M059J (cell line): ENCODE results near the gene COPG2. TPM values are rescaled to one million over a fixed set of nuclear protein-coding genes. Genes with fewer than 3 reads are reported as not detected.
A peak's percentile ranks its signal among the peaks of the same experiment; 100 is the strongest.
"Not testable (repeated sequence)": the region's sequence is repeated elsewhere in the genome, so short reads cannot be mapped to it uniquely, and the experiment has no call there.

Experiments
- DNase-seq: peaks from one replicate; pipeline ENCODE4 v3.0.0-alpha.2; 2012; ENCODE audit warnings: low read depth
- total RNA-seq: library from RNA; depleted of rRNA; stranded (reverse); fragments of >200 nt; shearing (Covaris generic); gene quantifications from 2 replicates; pipeline ENCODE4 v1.2.3, GENCODE V29; 2014

The COPG2 gene
- total RNA-seq, 1 experiment from 2014 or later = 50.1 TPM

DNA sequence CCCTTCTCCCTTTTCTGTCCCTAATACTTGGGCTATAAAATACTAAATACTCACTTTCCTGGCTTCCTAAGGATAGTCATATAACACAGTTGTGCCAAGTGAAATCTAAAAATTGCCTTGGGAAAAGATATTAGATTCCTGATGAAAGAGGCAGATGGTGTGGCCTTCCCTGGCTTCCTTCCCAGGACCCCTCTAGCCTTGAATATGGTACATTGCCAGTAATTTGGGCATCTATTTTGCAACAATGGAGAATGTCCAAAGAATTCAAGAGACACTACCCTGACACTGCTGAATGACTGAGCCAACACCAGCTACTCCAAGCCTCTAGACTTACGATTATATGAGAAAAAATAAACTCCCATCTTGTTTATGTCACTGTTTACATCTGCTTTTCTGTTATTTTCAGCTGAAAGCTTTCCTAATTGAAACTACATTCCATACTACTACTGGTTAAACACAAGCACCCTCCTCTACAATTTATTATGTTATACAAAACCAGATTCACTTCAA lies 17.9 kb downstream of the COPG2 start:
- DNase-seq = no peak

DNA sequence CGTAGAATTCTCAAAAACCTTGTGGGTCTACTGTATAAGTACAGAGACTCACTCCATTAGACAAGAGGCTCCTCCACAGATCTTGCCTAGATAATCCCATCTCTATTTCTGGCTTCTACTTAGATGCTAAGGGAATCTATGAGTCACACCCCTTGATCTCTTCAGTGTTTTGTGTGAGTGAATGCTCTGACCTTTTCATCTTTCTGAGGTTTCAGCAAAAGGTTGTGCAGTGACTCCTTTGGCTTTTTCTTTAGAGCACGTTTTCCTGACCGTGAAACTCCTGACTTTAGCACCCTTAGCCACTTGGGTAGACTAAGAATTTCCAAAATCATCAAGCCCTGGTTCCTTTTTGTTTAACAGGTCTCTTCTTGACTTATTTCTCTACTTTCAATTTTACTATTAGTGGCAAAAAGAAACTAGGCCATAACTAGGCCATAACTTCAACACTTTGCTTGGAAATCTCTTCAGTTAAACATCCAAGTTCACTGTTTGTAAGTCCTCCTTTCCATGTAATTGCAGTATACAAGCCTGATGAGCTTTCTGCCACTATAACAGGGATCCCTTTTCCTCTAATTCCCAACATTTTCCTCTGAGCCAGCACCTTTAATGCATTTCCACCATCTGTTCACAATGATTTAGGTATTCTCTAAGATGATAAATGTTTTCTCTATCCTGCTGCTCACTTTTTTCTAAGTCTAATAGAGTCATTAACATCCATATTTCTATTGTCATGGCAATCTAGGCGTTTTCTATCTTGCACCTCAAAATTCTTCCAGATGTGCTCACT lies 19.4 kb downstream of the COPG2 start:
- DNase-seq = peak; percentile 93

DNA sequence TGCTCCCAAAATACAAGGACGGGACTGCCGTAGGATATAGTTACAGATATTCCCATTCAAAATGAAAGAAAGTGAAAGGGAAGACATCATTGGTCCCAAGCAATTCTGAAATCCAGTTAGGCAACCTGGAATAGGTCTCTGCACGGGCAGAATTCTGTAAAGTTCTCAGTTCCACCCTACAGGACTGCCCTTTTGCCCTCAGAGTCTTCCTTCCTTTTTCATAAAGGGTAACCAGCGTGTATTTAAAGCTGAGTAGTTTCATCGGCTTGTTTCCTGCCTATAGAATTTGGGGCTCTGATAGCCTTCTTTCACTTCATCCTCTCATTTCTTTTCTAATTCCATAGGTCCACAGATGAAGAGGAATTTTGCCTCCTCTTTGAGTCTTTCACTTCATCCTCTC lies 20.0 kb downstream of the COPG2 start:
- DNase-seq = no peak

DNA sequence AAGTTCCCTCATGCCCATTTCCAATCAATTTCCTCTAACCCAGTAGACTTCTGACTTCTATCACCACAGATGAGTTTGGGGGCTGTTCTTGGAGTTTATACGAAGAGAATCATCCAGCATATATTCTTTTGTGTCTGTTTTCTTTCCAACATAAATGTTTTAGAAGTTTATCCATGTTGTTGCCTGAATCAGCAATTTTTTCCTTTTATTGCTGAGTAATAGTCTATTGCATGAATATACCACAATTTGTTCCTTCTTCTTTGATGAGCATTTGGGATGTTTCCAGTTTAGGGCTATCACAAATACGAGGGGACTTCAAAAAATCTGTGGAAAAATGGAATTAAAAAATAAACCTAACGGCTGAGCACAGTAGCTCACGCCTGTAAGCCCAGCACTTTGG lies 26.2 kb downstream of the COPG2 start:
- no peak for DNase-seq

DNA sequence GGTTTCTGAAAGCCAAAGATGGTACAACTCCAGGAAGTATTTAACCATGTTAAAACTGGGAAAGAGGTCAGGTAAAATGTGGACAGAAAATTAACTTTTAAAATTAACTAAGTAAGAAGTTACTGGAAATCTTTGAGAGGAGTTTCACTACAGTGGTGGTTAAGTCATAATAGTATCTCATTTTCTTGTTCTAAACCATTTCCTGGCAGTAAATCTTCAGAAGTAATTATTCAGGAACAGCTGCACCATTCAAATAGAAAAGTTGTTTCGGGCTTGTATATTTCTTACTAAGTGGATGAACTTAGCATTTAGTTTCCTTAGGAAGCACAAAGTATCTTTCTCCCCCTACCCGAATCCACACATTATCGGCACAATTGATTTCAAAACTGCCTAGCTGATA lies 27.1 kb downstream of the COPG2 start:
- DNase-seq = no peak

DNA sequence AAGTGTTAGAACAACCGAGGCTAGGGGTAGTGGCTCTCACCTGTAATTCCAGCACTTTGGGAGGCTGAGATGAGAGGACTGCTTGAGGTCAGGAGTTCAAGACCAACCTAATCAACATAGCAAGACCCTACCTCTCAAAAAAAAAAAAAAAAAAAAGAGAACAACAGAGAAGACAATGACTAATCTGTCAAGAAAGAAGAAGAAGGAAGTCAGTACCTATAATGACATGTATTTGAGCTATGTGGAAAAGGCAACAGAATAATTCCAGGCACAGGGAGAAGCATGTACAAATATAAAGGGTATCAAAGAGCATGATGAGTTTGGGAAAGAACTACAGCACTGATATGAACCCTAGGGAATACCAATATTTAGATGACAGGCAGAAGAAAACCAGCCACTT lies 27.5 kb downstream of the COPG2 start:
- no peak for DNase-seq

DNA sequence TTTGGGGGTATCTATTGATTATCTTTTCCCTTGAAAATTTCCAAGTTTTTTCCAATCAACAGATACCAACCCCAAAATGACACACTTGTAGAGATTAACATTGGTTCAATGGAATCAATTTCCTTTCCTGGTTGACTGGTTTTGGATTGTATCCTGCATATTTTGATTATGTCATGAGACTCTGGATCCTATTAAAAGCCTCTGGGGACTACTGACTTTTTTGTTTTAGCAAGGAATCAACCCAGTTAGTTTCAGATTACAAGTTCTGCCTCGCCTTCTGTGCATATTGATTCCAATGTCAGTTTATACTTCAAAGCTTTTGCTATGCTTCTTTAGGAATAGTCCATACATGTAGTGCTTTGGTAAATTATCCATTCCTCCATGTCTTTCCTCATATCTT lies 29.2 kb downstream of the COPG2 start:
- no peak for DNase-seq

DNA sequence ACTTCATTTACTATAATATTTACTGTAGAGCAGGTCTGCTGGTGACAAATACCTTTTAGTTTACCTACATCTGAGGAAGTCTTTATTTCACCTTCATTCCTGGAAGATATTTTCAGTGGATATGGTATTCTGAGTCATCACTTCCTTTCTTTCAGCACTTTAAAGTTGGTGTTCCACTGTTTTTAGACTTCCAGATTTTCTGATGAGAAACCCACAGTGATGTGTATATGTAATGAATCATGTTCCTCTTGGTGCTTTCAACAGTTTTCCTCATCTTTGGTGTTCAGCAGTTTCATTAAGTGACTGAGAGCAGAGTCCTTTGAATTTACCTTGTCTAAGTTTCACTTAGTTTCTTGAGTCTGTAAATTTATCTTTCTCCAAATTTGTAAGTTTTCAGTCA lies 36.4 kb downstream of the COPG2 start:
- peak; percentile 84 for DNase-seq

DNA sequence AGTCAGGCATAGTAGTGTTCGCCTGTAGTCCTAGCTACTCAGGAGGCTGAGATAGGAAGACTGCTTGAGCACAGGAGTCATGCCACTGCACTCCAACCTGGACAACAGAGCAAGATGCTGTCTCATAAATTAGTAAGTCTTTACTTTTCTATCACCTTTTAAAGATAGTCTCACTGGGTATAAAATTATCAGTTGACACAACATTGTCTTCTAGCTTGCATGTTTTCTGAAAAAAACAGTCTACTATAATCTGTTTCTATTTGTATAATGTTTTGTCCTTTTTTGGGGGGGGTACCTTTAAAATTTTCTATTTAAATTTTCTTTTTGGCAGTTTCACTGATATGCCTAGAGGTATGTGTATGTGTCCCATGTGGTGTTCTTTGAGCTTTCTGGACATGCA lies 39.6 kb downstream of the COPG2 start:
- DNase-seq = no peak

DNA sequence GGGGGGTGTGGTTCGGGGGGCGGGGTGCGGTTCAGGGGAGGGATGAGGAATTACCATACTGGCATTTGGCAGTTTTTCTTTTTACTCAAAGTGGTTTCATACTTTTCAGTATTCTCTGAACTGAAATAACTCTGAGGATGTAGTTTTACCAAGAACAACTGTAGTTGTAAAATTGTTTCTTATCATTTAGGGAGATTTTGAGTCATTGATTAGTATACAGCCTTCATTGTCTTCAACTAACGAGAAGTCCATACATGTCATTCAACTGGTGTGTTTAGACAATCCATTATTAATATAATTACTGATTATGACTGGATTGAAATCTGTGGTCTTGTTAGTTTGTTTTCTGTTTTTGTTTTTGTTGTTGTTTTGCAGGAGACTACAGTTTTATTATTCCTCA lies 40.8 kb downstream of the COPG2 start:
- DNase-seq = no peak

DNA sequence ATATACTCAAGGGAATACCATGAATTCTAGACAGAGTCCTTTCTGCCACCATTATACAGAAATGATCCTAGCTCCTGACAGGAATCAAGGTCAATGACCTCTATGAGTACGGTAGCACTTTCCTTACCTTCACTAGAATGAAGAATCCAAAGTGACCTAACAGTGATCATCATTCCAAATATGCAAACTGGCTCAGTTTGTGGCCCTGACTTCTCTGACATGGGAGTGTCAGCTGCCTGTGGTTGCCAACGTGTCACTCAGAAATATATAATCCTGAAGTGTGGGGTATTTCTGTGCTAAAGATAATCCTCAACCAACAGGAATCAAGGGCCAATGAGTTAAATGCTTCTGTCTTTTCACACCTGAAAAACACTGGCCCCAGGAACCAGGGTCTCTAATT lies 45.7 kb downstream of the COPG2 start:
- peak; percentile 14 for DNase-seq

DNA sequence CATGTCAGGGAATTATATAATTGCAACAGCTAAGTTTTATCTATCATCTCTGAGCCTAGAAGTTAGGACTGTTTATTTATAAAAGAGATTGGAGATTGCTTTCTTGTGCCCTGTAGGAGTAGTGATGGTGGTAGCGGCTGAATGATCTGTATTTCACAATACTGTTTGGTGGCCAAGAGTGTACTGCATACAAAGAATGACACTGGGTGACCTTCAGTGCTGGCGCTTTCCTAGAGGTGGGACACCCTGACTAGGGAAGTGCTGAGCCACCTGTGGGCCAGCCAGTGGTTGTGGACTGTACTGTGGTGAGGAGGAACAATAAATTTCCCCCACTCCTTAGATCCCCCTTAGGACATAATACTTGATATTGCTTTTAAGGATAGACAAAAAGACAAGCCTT lies 53.0 kb downstream of the COPG2 start:
- no peak for DNase-seq

DNA sequence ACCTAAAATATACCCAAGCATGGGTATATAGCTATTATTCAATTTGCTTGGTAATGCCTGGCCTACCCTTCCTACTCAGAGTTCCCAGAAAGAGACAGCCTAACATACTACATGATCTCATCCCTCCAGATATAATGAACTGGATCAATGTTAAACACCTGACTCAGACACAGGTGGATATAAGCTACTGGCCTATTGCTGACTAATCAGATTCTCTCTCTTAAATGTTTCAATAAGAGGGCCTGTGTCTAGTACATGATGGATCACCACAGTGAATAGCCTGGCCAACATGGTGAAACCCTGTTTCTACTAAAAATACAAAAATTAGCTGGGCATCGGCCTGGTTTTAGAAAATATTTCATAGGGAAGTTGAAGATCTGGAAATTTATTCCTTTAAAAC lies 54.1 kb downstream of the COPG2 start:
- DNase-seq = no peak

DNA sequence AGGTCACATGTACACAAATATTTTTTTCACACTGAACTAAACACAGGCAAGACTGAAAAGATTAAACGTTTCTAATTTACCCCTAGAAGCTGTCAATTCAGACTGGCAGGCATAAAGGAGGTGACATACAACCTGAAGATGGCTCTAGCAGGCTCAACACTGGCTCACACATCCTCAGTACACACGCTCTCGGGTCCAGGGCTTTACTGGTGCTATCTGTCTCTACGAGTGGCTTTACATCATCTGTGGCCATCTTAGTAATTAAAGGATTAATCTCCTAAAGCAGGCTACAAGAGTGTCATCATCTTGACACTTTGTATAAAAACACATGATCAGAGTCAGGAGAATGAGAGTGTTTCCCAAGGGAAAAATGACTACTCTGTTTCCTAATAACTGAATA lies 57.3 kb downstream of the COPG2 start:
- no peak for DNase-seq

DNA sequence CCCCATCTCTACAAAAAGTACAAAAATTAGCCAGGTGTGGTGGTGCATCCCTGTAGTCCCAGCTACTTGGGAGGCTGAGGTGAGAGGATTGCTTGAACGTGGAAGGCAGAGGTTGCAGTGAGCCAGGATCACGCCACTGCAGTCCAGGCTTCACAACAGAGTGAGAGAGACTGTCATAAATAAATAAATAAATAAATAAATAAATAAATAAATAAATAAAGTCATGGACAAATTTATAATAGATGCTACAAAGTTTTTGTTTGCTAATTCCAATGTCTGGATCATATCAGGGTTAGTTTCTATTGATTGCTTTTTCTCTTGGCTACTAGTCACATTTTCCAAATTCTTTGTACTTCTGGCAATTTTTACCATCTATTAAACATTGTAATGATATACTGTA lies 61.5 kb downstream of the COPG2 start:
- DNase-seq = not testable (repeated sequence)

DNA sequence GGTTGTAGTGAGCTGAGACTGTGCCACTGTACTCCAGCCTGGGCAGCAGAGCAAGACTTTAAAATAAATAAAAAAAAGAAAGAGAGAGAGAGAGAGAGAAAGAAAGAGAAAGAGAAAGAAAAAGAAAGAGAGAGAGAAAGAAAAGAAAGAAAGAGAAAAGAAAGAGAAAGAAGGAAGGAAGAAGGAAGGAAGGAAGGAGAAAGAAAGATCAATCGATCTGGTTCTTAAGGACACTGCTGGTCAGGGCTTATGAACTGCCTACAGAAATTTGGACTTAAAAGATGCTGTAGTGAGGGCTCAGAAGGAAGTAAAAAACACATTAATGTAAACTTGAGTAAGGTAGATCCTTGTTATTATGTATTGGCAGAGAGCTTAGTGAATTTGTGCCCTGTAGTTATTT lies 62.4 kb downstream of the COPG2 start:
- no peak for DNase-seq

DNA sequence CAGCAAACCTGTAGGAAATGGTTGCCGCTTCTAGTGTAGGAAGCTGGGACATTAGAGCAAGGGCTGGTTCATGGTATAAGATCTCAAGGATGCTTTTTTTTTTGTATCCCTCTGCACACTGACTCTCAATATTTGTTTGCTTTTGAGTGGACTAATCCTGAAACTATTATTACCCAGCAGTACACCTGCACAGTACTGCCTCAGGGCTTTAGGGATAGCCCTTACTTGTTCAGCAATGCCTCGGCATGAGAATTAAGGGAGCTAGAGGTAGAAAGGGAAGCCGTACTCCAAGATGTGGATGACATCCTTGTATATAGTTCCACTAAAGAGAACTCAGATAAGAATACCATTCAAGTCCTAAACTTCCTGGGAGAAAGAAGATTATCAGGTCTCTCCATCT lies 70.5 kb downstream of the COPG2 start:
- no peak for DNase-seq

DNA sequence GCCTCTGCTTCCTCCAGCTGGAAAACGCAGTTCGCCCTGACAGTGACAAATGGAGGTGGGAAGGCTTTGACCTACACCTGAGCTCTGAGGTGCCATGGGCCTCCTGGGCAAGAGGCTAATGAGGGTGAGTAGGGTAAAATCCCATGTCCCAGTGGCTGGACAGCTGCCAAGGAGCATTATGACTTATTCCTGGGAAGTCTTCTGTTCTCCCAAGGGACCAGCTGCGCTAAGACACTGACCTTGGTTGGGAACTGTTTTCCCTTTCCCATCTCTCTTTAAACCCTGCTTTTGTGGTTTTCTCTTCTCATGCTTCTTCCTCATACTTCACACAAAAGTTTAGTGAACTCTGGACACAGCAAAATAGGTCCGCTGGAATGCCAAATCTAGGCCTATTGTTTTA lies 72.6 kb downstream of the COPG2 start:
- DNase-seq = peak; percentile 29

DNA sequence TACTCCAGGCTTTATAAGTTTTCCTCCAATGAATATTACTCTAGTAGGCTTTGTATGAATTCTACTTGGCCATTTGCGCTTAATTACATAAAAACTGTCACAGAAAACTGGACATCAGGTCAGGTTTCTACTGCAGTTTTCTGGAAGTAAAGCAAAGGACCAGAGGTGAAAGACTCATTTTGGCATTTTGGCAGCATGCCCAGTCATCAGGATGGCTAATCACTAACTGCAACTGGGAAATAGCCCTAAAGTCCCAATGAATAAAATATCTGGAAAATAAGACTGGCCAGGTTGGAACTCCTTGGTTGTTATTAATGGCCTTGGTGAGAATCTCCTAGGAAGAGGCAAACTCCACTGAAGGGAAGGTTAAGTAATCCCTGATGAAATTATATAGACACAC lies 75.5 kb downstream of the COPG2 start:
- peak; percentile 33 for DNase-seq

DNA sequence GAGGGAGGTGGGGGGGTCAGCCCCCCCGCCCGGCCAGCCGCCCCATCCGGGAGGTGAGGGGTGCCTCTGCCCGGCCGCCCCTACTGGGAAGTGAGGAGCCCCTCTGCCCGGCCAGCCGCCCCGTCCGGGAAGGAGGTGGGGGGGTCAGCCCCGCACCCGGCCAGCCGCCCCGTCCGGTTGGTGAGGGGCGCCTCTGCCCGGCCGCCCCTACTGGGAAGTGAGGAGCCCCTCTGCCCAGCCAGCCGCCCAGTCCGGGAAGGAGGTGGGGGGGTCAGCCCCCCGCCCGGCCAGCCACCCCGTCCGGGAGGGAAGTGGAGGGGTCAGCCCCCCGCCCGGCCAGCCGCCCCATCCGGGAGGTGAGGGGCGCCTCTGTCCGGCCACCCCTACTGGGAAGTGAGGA lies 77.1 kb downstream of the COPG2 start:
- not testable (repeated sequence) for DNase-seq

DNA sequence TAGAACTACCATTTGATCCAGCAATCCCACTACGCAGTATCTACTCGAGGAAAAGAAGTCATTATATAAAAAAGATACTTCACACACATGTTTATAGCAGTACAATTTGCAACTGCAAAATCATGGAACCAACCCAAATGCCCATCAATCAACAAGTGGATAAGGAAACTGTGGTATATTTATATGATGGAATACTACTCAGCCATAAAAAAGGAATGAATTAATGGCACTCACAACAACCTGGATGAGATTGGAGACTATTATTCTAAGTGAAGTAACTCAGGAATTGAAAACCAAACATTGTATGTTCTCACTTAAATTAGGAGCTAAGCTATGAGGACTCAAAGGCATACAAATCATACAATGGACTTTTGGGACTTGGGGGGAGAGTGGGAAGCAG lies 82.6 kb downstream of the COPG2 start:
- not testable (repeated sequence) for DNase-seq

DNA sequence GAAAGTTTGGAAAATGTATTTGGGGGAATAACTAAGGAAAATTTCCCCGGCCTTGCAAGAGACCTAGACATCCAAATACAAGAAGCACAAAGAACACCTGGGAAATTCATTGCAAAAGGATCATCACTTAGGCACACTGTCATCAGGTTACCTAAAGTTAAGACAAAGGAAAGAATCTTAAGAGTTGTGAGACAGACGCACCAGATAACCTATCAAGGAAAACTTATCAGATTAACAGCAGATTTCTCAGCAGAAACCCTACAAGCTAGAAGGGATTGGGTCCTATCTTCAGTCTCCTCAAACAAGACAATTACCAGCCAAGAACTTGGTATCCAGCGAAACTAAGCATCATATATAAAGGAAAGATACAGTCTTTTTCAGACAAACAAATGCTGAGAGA lies 93.4 kb downstream of the COPG2 start:
- not testable (repeated sequence) for DNase-seq

DNA sequence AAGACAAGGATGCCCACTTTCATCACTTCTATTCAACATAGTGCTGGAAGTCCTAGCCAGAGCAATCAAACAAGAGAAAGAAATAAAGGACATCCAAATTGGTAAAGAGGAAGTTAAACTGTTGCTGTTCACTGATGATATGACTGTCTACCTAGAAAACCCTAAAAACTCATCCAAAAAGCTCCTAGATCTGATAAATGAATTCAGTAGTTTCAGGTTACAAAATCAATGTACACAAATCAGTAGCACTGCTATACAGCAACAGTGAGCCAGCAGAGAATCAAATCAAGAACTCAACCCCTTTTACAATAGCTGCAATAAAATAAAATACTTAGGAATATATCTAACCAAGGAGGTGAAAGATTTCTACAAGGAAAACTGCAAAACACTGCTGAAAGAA lies 98.4 kb downstream of the COPG2 start:
- not testable (repeated sequence) for DNase-seq

DNA sequence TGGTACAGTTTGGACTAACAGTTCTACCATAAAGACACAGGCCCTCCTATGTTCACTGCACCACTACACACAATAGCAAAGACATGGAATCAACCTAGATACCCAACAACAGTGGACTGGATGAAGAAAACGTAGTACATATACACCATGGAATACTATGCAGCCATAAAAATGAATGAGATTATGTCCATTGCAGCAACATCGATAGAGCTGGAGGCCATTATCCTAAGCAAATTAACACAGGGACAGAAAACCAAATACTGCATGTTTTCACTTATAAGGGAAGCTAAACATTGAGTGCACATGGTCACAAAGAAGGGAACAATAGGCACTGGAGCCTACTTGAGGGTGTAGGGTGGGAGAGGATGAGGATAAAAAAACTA lies 101.7 kb downstream of the COPG2 start:
- DNase-seq = no peak
